GM12873 (cell line): Measurements from ENCODE around the gene ICAM5.
A peak's percentile ranks its signal among the peaks of the same experiment; 100 is the strongest.

Experiments
- TF ChIP-seq, protein P1 (sequence below): IDR thresholded peaks from 2 replicates; pipeline ENCODE4 v1.5.1; 2012; ENCODE audit warnings: low read depth, mild to moderate bottlenecking, moderate library complexity, low read length, control low read depth; ENCODE audit not compliant: insufficient read depth; ENCODE audit errors: missing control alignments

Gene ICAM5

DNA sequence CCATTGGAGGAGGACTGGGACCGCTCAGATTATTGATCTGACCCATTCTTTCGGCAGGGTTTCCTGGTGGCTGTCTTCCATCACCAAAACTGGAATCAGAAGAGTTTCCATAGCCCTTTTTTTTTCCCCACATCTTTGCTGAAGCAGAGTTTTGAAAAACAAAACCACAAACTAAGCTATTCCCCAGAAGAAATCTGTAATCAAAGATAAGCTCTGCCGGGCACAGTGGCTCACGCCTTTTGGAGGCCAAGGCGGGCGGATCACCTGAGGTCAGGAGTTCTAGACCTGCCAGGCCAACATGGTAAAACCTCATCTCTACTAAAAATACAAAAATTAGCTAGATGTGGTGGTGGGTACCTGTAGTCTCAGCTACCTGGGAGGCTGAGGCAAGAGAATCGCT is 23.0 kb upstream of the ICAM5 start:
- TF ChIP-seq, protein P1, sequence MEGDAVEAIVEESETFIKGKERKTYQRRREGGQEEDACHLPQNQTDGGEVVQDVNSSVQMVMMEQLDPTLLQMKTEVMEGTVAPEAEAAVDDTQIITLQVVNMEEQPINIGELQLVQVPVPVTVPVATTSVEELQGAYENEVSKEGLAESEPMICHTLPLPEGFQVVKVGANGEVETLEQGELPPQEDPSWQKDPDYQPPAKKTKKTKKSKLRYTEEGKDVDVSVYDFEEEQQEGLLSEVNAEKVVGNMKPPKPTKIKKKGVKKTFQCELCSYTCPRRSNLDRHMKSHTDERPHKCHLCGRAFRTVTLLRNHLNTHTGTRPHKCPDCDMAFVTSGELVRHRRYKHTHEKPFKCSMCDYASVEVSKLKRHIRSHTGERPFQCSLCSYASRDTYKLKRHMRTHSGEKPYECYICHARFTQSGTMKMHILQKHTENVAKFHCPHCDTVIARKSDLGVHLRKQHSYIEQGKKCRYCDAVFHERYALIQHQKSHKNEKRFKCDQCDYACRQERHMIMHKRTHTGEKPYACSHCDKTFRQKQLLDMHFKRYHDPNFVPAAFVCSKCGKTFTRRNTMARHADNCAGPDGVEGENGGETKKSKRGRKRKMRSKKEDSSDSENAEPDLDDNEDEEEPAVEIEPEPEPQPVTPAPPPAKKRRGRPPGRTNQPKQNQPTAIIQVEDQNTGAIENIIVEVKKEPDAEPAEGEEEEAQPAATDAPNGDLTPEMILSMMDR: no peak

DNA sequence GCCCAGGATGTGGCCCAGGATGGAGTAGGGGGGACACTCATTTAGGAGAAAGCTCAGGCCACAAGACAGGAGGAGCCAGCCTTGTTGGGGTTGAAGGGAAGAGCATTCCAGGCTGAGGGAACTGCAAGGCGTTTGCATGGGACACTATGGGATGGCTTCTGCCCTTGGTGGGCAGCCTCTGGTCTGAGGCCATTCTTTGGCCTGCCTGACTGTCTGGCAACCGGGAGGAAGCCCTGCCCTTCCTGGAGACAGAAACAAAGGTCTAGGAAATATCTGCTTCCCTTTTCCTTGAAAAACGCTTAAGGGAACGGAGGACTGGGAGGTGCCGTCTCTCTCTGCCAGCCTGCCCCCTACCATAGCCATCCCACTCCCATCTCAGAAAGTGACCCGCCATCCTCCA is 21.7 kb upstream of the ICAM5 start:
- TF ChIP-seq, protein P1: no peak

DNA sequence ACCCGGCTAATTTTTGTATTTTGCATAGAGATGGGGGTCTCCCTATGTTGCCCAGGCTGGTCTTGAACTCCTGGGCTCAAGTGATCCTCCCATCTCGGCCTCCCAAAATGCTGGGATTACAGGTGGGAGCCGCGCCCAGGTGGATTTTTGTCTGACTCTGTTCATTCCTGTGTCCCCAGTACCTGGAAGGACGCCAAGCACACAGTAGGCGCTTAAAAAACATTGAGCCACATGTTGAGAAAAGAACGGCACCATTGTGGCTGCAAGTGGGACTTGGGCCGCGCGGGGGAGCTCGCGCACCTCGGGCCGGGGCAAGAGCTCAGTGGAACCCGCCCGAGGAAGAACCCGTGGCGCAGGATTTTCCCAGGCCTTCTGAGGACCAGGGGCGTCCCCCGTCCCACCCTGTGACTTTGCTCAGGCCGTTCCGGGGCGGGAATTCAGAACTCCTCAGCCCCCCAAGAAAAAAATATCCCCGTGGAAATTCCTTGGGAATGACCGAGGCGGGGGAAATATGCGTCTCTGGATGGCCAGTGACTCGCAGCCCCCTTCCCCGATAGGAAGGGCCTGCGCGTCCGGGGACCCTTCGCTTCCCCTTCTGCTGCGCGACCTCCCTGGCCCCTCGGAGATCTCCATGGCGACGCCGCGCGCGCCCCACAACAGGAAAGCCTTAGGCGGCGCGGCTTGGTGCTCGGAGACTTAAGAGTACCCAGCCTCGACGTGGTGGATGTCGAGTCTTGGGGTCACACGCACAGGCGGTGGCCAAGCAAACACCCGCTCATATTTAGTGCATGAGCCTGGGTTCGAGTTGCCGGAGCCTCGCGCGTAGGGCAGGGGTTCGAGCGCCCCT is 20.2 kb upstream of the ICAM5 start:
- TF ChIP-seq, protein P1: peak; percentile 88

DNA sequence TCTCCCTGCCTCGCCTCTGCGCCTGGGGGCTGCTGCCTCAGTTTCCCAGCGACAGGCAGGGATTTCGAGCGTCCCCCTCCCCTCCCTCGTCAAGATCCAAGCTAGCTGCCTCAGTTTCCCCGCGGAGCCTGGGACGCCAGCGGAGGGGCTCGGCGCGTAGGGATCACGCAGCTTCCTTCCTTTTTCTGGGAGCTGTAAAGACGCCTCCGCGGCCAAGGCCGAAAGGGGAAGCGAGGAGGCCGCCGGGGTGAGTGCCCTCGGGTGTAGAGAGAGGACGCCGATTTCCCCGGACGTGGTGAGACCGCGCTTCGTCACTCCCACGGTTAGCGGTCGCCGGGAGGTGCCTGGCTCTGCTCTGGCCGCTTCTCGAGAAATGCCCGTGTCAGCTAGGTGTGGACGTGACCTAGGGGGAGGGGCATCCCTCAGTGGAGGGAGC is 19.6 kb upstream of the ICAM5 start:
- TF ChIP-seq, protein P1: no peak

DNA sequence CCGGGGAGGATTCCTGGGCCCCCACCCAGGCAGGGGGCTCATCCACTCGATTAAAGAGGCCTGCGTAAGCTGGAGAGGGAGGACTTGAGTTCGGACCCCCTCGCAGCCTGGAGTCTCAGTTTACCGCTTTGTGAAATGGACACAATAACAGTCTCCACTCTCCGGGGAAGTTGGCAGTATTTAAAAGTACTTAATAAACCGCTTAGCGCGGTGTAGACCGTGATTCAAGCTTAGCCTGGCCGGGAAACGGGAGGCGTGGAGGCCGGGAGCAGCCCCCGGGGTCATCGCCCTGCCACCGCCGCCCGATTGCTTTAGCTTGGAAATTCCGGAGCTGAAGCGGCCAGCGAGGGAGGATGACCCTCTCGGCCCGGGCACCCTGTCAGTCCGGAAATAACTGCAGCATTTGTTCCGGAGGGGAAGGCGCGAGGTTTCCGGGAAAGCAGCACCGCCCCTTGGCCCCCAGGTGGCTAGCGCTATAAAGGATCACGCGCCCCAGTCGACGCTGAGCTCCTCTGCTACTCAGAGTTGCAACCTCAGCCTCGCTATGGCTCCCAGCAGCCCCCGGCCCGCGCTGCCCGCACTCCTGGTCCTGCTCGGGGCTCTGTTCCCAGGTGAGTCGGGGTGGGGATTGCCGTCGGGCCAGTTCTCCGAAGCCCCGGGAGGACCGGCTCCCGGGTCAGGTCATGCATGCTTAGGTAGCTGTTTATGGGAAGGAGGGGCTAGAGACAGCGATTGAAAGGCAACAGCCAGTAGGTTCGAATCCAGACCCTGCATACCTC is 18.9 kb upstream of the ICAM5 start, which contains the start of gene ICAM1:
Gene ICAM1 (plus strand): TSS at position 505 of the 779 bp plus-strand sequence. CDS start 40 bp downstream, at position 545.
- TF ChIP-seq, protein P1: peak; percentile 38

DNA sequence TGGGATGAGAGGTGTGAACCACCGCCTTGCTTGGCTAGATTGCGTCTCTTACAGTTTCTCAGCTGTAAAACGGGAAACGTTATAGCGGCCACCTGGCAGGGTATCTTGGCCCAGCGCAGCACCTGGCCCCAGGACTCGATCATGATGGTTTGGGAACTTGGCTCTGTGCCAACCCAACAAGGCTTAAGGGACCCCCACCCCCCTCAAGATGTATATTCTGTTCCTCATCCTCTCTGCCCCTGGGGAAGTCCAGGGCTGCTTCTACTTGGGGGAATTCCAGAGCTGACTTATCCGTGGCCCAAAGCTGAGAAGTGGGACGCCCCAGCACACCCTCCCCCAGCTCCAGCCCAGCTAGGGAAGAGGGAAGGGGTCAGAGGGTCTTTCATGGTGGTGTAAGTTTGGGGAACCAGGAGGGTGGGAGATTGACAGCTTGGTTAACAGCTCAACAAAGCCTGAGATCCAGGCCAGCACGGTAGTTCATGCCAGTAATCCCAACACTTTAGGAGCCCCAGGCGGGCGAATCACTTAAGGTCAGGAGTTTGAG is 18.1 kb upstream of the ICAM5 start:
- TF ChIP-seq, protein P1: no peak

DNA sequence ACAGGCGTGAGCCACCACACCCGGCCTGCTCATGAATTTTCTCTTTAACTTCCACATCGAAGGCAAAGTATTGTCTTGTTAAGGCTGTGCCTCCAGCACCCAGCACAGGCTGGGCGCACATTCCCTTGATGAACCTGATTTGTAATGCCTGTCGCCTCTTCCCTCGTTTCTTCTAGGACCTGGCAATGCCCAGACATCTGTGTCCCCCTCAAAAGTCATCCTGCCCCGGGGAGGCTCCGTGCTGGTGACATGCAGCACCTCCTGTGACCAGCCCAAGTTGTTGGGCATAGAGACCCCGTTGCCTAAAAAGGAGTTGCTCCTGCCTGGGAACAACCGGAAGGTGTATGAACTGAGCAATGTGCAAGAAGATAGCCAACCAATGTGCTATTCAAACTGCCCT is 15.2 kb upstream of the ICAM5 start:
- TF ChIP-seq, protein P1: no peak
